Gastrocnemius medialis (tissue), 4 donors: ENCODE measurements around the gene OPN4. TPM values are rescaled to one million over a fixed set of nuclear protein-coding genes. Genes with fewer than 3 reads are reported as not detected.

Experiments
- ATAC-seq, 2 donors: fragments of 150-250 bp; one replicate each; pipeline ENCODE4 v1.9.1; 2016
- DNase-seq, 2 donors: peaks; one replicate each; pipeline ENCODE4 v3.0.0-alpha.2; 2019
- H3K27ac ChIP-seq, 4 donors: fragments of 200-600 bp; sonication (generic); 1 replicate in 1 of 4; 2 replicates in 3 of 4; pipeline ENCODE4 v1.5.1; 2016 to 2018; ENCODE audit warnings: mild to moderate bottlenecking in 2 of 4, moderate library complexity in 1 of 4
- H3K27me3 ChIP-seq, 3 donors: fragments of 200-600 bp; sonication (generic) in 2 of 3; 1 replicate in 1 of 3; 2 replicates in 2 of 3; pipeline versions ENCODE4 v1.5.1 to v1.6.0; 2016 to 2019; ENCODE audit warnings: mild to moderate bottlenecking in 1 of 3, moderate library complexity in 1 of 3
- H3K36me3 ChIP-seq, 2 donors: fragments of 200-600 bp; sonication (generic) in 1 of 2; one replicate each; pipeline ENCODE4 v1.5.1; 2017 to 2018
- H3K4me1 ChIP-seq, 2 donors: fragments of 200-600 bp; sonication (generic) in 1 of 2; one replicate each; pipeline ENCODE4 v1.5.1; 2016 to 2017; ENCODE audit warnings: mild to moderate bottlenecking in 2 of 2
- H3K4me3 ChIP-seq, 4 donors: fragments of 200-600 bp; sonication (generic) in 3 of 4; 1 replicate in 1 of 4; 2 replicates in 3 of 4; pipeline ENCODE4 v1.5.1; 2016 to 2019; ENCODE audit warnings: mild to moderate bottlenecking in 2 of 4
- H3K9me3 ChIP-seq, 3 donors: fragments of 200-600 bp; sonication (generic) in 2 of 3; 1 replicate in 1 of 3; 2 replicates in 2 of 3; pipeline ENCODE4 v1.5.1; 2016 to 2019
- CTCF ChIP-seq, 5 experiments: fragments of 450-650 bp in 3 of 5; fragments of 200-600 bp in 2 of 5; sonication (generic) in 2 of 5; IDR thresholded peaks in 4 of 5; conservative IDR thresholded peaks in 1 of 5; 1 replicate in 4 of 5; 2 replicates in 1 of 5; pipeline ENCODE4 v1.5.1; 2016 to 2019; ENCODE audit warnings: antibody characterized with exemption in 5 of 5, mild to moderate bottlenecking in 3 of 5, moderate library complexity in 3 of 5
- POLR2A ChIP-seq, 2 donors: fragments of 450-650 bp; IDR thresholded peaks; one replicate each; pipeline ENCODE4 v1.6.1; 2017; ENCODE audit warnings: antibody characterized with exemption in 2 of 2, mild to moderate bottlenecking in 2 of 2, moderate library complexity in 2 of 2
- in situ Hi-C, 4 donors: fragments of 200-750 bp; cut with MboI; loops; one replicate each; pipeline versions ENCODE4 v1.15.0 to v1.8.0; 2017; ENCODE audit warnings: low sequenced_read_pairs in 4 of 4
- intact Hi-C: fragments of 100-400 bp; cut with DNase I; formaldehyde crosslinking; loops from one replicate; pipeline ENCODE4 v1.15.1; 2023; ENCODE audit warnings: low total_unique reads
- total RNA-seq, 4 donors: library from RNA; depleted of rRNA; stranded (reverse); fragments of >200 nt; gene quantifications; one replicate each; pipeline versions ENCODE4 v1.1.0 to v1.2.3, GENCODE V29; 2016

The OPN4 gene
- total RNA-seq, 4 donors from 2014 or later = 0.13 to 4.2 (median 0.92) TPM; not detected in 1

DNA sequence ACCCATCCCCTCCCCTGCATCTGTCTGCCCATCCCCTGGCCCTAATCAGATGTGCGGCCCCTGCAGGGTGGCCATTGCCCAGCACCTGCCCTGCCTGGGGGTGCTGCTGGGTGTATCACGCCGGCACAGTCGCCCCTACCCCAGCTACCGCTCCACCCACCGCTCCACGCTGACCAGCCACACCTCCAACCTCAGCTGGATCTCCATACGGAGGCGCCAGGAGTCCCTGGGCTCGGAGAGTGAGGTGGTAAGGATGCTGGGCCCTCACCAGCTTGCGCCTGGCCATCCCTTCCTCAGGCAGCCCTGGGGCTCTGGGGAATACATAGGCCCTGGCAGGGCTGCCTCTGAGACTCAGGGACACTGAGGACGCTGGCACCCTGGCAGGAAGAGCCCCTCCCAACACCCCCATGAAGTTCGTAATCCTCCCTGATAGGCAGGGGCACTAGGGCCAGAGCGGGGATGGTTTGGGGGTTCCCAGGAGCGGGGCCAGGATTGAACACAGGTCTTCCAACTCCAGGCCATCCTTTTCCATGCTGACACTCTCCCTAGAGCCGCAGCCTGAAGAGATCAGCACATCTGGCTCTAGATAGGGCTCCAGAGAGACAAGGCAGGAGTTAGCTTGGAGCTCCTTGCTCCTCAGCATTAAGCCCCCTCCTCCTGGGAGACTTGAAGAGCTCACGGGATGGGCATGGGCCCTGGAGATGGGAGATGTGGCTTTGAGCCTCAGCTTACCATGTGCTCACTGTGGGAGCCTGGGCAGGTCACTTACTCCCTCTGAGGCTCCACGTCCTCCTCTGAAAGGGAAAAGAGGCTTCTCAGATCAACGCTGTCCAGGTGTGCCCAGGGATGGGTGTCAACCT, 8.1 kb downstream of the OPN4 start:
- no peak for TF ChIP-seq CTCF (IDR thresholded peaks at IDR 0.05 in 4 of 5, conservative IDR thresholded peaks at IDR 0.05 in 1 of 5)
- TF ChIP-seq POLR2A (IDR thresholded peaks at IDR 0.05) = no peak
- no peaks in the 10 kb centered on the region for H3K36me3 ChIP-seq
- H3K27ac ChIP-seq = peak overlapping the region; percentile 98 to 100 (median 99)
- H3K4me3 ChIP-seq = no peak overlapping the region
- H3K4me1 ChIP-seq = peaks cover 60 to 65% of the 10 kb centered on the region in 2 donors
- H3K27me3 ChIP-seq = no peaks in the 10 kb centered on the region
- DNase-seq (peak in 1 of 2 donors; percentile 22), ATAC-seq (no peak)
- no peaks in the 10 kb centered on the region for H3K9me3 ChIP-seq
- in situ Hi-C loops (no loop called here), intact Hi-C loops (no loop called here)

DNA sequence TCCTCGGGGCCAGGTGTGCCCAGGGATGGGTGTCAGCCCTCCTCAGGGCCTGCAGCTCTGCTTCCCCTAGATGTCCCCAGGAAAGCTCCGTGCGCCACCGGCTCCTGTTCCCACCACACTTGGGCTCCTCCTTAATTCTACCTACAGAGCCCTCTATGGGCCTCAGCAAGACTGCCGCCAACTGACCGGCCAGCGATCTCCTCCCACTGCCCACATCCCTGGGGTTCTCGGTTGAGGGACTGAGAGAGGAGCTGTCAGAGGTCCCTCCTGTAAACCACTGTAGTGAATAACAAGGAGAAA, 8.6 kb downstream of the OPN4 start:
- TF ChIP-seq CTCF (IDR thresholded peaks at IDR 0.05 in 4 of 5, conservative IDR thresholded peaks at IDR 0.05 in 1 of 5) (no peak), POLR2A (IDR thresholded peaks at IDR 0.05) (no peak)
- in situ Hi-C loops (no loop called here), intact Hi-C loops (no loop called here)
- H3K36me3 ChIP-seq = no peaks in the 10 kb centered on the region
- H3K27ac ChIP-seq = peak overlapping the region; percentile 98 to 100 (median 99)
- DNase-seq (peak in 1 of 2 donors; percentile 33), ATAC-seq (no peak)
- H3K4me1 ChIP-seq = peaks cover 66 to 71% of the 10 kb centered on the region in 2 donors
- no peaks in the 10 kb centered on the region for H3K27me3 ChIP-seq
- H3K9me3 ChIP-seq = no peaks in the 10 kb centered on the region
- H3K4me3 ChIP-seq = no peak overlapping the region

GRCh38 chr10:86663576-86664339, 9.4 kb downstream of the OPN4 start:
- no peaks in the 10 kb centered on the region for H3K36me3 ChIP-seq
- H3K4me1 ChIP-seq = peaks cover 68 to 72% of the 10 kb centered on the region in 2 donors
- H3K27ac ChIP-seq = peak overlapping the region; percentile 98 to 100 (median 99)
- no peak overlapping the region for H3K4me3 ChIP-seq
- H3K27me3 ChIP-seq = no peaks in the 10 kb centered on the region
- no peaks in the 10 kb centered on the region for H3K9me3 ChIP-seq
- ATAC-seq = peak in 1 of 2 donors; percentile 31
- peak; percentile 48 to 68 for DNase-seq
- intact Hi-C loops (no loop called here), in situ Hi-C loops (no loop called here)
- TF ChIP-seq CTCF (IDR thresholded peaks at IDR 0.05 in 4 of 5, conservative IDR thresholded peaks at IDR 0.05 in 1 of 5) = no peak

DNA sequence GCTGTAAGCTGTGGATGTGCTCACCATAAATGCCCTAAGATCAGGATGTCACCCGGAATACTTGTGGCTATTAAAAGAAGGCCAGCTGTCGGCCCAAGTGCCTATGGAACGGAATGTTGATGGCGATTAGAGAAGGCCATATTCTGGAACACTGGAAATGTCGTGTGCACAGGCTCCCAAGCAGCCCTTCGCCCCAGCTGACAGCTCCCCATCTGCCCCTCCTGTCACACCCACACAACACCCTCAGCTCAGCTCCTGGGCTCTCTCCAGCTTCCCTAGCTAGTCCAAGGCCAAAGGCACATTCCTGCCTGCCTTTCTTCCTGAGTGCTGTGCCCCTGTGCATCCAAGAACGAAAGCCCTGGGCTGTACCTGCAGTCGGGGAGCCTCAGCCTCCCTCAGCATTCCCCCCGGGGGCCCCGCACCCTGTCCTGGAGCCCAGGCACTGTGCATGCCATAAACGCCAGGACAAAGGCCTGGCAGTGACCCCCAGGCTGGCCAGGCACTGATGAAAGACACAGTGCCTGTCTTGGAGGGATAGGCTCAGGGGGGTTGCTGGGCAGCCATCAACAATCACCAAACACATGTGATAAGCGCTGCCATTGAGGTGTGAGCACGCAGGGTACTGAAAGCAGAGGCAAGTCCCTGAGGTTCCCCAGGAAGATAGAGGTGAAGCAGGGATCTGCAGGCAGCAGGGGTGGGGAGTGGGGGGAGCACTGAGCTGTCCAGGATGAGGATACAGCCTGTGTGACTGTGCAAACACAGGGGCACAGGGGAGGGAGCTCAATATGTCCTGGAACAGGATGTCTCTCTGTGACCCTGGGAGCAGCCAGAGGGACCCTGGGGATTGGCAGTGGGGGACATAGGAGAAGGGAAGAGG, 10.2 kb downstream of the OPN4 start:
- H3K27me3 ChIP-seq = no peaks in the 10 kb centered on the region
- DNase-seq (peak in 1 of 2 donors; percentile 53), ATAC-seq (peak in 1 of 2 donors; percentile 4)
- H3K27ac ChIP-seq = peak overlapping the region; percentile 98 to 100 (median 99)
- no peak overlapping the region for H3K4me3 ChIP-seq
- in situ Hi-C loops (no loop called here), intact Hi-C loops (loop anchor here (5.0 kb wide), 1 partner anchor 93 kb away; the partner anchor contains the start of gene BMPR1A)
- H3K9me3 ChIP-seq = no peaks in the 10 kb centered on the region
- peaks cover 72 to 80% of the 10 kb centered on the region in 2 donors for H3K4me1 ChIP-seq
- no peaks in the 10 kb centered on the region for H3K36me3 ChIP-seq
- TF ChIP-seq POLR2A (IDR thresholded peaks at IDR 0.05) (no peak), CTCF (IDR thresholded peaks at IDR 0.05 in 4 of 5, conservative IDR thresholded peaks at IDR 0.05 in 1 of 5) (no peak)
